GM23338 (cell line): ENCODE data around the gene PBX3. TPM values are rescaled to one million over a fixed set of nuclear protein-coding genes. Genes with fewer than 3 reads are reported as not detected.

Source experiments
- ATAC-seq: fragments of 200-7000 bp; cut with Tn5 transposase; 3 replicates; pipeline ENCODE4 v1.9.1; 2020
- DNase-seq: peaks from one replicate; pipeline ENCODE4 v3.0.0-alpha.2; 2015; ENCODE audit warnings: low spot score
- H2AFZ ChIP-seq: fragments of 200-600 bp; sonication (generic); 2 replicates; pipeline ENCODE4 v1.8.0; 2016; ENCODE audit warnings: antibody characterized with exemption, mild to moderate bottlenecking, moderate library complexity
- H3F3A ChIP-seq: fragments of 200-600 bp; sonication (generic); replicated peaks from 2 replicates; pipeline ENCODE4 v1.8.0; 2017; ENCODE audit warnings: antibody characterized with exemption, mixed run types, low read depth
- H3K27ac ChIP-seq: fragments of 200-600 bp; sonication (generic); 2 replicates; pipeline ENCODE4 v1.6.1; 2016; ENCODE audit warnings: low read depth
- H3K27me3 ChIP-seq: fragments of 200-600 bp; sonication (generic); 2 replicates; pipeline ENCODE4 v1.8.0; 2016; ENCODE audit warnings: mild to moderate bottlenecking, mixed run types, moderate library complexity; ENCODE audit not compliant: insufficient read depth
- H3K36me3 ChIP-seq: fragments of 200-600 bp; sonication (generic); 2 replicates; pipeline ENCODE4 v1.8.0; 2016; ENCODE audit warnings: mild to moderate bottlenecking; ENCODE audit not compliant: insufficient read depth
- H3K4me1 ChIP-seq: fragments of 200-600 bp; sonication (generic); 2 replicates; pipeline ENCODE4 v1.8.0; 2016; ENCODE audit warnings: mild to moderate bottlenecking, moderate library complexity; ENCODE audit not compliant: insufficient read depth
- H3K4me2 ChIP-seq: fragments of 200-600 bp; sonication (generic); 2 replicates; pipeline ENCODE4 v1.7.1; 2017; ENCODE audit warnings: mixed run types
- H3K4me3 ChIP-seq: fragments of 200-600 bp; sonication (generic); 2 replicates; pipeline ENCODE4 v1.6.1; 2016; ENCODE audit warnings: mixed run types
- H3K79me2 ChIP-seq: fragments of 200-600 bp; sonication (generic); replicated peaks from 2 replicates; pipeline ENCODE4 v1.8.0; 2017; ENCODE audit warnings: mild to moderate bottlenecking; ENCODE audit not compliant: insufficient read depth
- H3K9me2 ChIP-seq: fragments of 200-600 bp; sonication (generic); 2 replicates; pipeline ENCODE4 v1.8.0; 2017; ENCODE audit not compliant: insufficient read depth
- H4K20me1 ChIP-seq: fragments of 200-600 bp; sonication (generic); replicated peaks from 2 replicates; pipeline ENCODE4 v1.8.0; 2017; ENCODE audit warnings: mild to moderate bottlenecking; ENCODE audit not compliant: insufficient read depth
- H3K27ac Mint-ChIP-seq: 2 replicates; pipeline ENCODE4 v1.8.0; 2020; ENCODE audit warnings: inconsistent platforms, mild to moderate bottlenecking, moderate library complexity, mixed read lengths
- H3K27me3 Mint-ChIP-seq: 3 replicates; pipeline ENCODE4 v1.8.0; 2022; ENCODE audit warnings: low read depth, mild to moderate bottlenecking, moderate library complexity, mixed read lengths, inconsistent platforms; ENCODE audit not compliant: insufficient read depth, poor library complexity
- H3K36me3 Mint-ChIP-seq: 3 replicates; pipeline ENCODE4 v1.8.0; 2021; ENCODE audit warnings: low read depth, mild to moderate bottlenecking, inconsistent platforms, moderate library complexity, mixed read lengths
- H3K4me1 Mint-ChIP-seq: 3 replicates; pipeline ENCODE4 v1.8.0; 2020; ENCODE audit warnings: mild to moderate bottlenecking, inconsistent platforms, mixed read lengths
- H3K4me3 Mint-ChIP-seq: 3 replicates; pipeline ENCODE4 v1.8.0; 2021; ENCODE audit warnings: moderate library complexity, mild to moderate bottlenecking, inconsistent platforms, mixed read lengths
- H3K9me3 Mint-ChIP-seq: 3 replicates; pipeline ENCODE4 v1.8.0; 2020; ENCODE audit warnings: moderate library complexity, mild to moderate bottlenecking, inconsistent platforms, mixed read lengths
- EZH2 ChIP-seq: fragments of 200-600 bp; sonication (generic); IDR thresholded peaks from one replicate; pipeline ENCODE4 v1.8.0; 2017; ENCODE audit warnings: antibody characterized with exemption, mild to moderate bottlenecking, low read depth; ENCODE audit not compliant: unreplicated experiment
- polyA plus RNA-seq: library from polyadenylated mRNA; unstranded; fragments of >200 nt; fragmentation: Nextera tagmentation; extraction: Ambion mirVana; gene quantifications from 2 replicates; pipeline ENCODE4 v1.2.1, GENCODE V29; 2016
- total RNA-seq: library from RNA; depleted of rRNA; stranded (reverse); fragments of >200 nt; shearing (Covaris generic); gene quantifications from 2 replicates; pipeline ENCODE4 v1.2.3, GENCODE V29; 2014
- TF ChIP-seq, protein P1 (sequence below): fragments of 250-450 bp; sonication (Bioruptor Pico); IDR thresholded peaks from 2 replicates; pipeline ENCODE4 v1.5.0; 2020; ENCODE audit warnings: mild to moderate bottlenecking, moderate library complexity
- TF ChIP-seq, protein P2 (sequence below), 2 experiments: fragments of 200-600 bp in 1 of 2; sonication (generic) in 1 of 2; conservative IDR thresholded peaks; 2 replicates each; pipeline versions ENCODE4 v1.5.1 to v1.6.1; 2016 to 2017; ENCODE audit warnings: antibody characterized with exemption in 2 of 2, low read depth in 2 of 2, mild to moderate bottlenecking in 2 of 2, moderate library complexity in 1 of 2

The PBX3 gene
- total and polyA plus RNA-seq, 2 experiments from 2014 or later: 28.9 to 50.5 TPM

DNA sequence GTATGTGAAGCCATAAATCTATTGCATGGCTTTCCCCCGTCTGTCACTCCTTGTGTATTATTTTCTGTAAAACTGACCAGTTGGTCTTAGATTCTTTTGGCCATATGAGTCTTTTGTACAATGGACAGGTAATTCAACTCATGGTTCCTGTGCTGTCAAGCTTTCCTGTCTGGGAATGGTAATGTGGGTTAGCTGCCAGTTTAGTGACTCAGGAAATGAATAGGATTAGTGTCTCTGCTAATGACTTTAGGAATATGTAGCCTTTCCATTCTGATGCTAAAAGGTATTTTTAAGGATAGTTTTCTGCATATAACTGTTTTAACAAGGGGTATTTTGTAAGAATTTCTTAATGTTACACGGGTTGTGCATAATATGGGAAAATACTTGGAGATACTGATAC lies 182.7 kb downstream of the PBX3 start (continued):
- TF ChIP-seq, protein P1, sequence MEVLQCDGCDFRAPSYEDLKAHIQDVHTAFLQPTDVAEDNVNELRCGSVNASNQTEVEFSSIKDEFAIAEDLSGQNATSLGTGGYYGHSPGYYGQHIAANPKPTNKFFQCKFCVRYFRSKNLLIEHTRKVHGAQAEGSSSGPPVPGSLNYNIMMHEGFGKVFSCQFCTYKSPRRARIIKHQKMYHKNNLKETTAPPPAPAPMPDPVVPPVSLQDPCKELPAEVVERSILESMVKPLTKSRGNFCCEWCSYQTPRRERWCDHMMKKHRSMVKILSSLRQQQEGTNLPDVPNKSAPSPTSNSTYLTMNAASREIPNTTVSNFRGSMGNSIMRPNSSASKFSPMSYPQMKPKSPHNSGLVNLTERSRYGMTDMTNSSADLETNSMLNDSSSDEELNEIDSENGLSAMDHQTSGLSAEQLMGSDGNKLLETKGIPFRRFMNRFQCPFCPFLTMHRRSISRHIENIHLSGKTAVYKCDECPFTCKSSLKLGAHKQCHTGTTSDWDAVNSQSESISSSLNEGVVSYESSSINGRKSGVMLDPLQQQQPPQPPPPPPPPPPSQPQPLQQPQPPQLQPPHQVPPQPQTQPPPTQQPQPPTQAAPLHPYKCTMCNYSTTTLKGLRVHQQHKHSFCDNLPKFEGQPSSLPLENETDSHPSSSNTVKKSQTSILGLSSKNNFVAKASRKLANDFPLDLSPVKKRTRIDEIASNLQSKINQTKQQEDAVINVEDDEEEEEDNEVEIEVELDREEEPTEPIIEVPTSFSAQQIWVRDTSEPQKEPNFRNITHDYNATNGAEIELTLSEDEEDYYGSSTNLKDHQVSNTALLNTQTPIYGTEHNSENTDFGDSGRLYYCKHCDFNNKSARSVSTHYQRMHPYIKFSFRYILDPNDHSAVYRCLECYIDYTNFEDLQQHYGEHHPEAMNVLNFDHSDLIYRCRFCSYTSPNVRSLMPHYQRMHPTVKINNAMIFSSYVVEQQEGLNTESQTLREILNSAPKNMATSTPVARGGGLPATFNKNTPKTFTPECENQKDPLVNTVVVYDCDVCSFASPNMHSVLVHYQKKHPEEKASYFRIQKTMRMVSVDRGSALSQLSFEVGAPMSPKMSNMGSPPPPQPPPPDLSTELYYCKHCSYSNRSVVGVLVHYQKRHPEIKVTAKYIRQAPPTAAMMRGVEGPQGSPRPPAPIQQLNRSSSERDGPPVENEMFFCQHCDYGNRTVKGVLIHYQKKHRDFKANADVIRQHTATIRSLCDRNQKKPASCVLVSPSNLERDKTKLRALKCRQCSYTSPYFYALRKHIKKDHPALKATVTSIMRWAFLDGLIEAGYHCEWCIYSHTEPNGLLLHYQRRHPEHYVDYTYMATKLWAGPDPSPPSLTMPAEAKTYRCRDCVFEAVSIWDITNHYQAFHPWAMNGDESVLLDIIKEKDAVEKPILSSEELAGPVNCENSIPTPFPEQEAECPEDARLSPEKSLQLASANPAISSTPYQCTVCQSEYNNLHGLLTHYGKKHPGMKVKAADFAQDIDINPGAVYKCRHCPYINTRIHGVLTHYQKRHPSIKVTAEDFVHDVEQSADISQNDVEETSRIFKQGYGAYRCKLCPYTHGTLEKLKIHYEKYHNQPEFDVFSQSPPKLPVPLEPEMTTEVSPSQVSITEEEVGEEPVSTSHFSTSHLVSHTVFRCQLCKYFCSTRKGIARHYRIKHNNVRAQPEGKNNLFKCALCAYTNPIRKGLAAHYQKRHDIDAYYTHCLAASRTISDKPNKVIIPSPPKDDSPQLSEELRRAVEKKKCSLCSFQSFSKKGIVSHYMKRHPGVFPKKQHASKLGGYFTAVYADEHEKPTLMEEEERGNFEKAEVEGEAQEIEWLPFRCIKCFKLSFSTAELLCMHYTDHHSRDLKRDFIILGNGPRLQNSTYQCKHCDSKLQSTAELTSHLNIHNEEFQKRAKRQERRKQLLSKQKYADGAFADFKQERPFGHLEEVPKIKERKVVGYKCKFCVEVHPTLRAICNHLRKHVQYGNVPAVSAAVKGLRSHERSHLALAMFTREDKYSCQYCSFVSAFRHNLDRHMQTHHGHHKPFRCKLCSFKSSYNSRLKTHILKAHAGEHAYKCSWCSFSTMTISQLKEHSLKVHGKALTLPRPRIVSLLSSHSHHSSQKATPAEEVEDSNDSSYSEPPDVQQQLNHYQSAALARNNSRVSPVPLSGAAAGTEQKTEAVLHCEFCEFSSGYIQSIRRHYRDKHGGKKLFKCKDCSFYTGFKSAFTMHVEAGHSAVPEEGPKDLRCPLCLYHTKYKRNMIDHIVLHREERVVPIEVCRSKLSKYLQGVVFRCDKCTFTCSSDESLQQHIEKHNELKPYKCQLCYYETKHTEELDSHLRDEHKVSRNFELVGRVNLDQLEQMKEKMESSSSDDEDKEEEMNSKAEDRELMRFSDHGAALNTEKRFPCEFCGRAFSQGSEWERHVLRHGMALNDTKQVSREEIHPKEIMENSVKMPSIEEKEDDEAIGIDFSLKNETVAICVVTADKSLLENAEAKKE (CRISPR knock-in tag): no peak
- TF ChIP-seq, protein P2, sequence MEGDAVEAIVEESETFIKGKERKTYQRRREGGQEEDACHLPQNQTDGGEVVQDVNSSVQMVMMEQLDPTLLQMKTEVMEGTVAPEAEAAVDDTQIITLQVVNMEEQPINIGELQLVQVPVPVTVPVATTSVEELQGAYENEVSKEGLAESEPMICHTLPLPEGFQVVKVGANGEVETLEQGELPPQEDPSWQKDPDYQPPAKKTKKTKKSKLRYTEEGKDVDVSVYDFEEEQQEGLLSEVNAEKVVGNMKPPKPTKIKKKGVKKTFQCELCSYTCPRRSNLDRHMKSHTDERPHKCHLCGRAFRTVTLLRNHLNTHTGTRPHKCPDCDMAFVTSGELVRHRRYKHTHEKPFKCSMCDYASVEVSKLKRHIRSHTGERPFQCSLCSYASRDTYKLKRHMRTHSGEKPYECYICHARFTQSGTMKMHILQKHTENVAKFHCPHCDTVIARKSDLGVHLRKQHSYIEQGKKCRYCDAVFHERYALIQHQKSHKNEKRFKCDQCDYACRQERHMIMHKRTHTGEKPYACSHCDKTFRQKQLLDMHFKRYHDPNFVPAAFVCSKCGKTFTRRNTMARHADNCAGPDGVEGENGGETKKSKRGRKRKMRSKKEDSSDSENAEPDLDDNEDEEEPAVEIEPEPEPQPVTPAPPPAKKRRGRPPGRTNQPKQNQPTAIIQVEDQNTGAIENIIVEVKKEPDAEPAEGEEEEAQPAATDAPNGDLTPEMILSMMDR (conservative IDR thresholded peaks at IDR 0.05; ENCODE audit: low read depth in 2 of 2): no peak

DNA sequence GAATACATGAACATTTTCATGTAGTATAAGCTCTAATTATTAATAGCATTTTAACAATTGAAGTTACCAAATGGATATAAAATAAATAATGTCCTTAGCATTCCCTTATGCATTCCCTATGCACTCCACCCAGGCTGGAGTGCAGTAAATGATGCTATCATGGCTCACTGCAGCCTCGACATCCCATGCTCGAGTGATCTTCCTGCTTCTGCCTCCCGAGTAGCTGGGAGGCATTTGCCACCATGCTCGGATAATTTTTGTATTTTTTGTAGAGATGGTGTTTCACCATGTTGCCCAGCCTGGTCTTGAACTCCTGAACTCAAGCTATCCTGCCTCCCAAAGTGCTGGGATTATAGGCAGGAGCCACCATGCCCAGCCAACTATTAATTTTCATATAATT lies 184.0 kb downstream of the PBX3 start:
- Histone ChIP-seq H3K4me1 (peaks cover 6% of the 10 kb centered on the region), H3K4me3 (no peak overlapping the region), H3K79me2 (0 out of 2 replicates have a peak, but pooled peaks cover 2% of the 10 kb centered on the region), H2AFZ (no peak overlapping the region), H4K20me1 (no peaks in the 10 kb centered on the region), H3K4me2 (no peak overlapping the region), H3F3A (no peaks in the 10 kb centered on the region), H3K36me3 (peaks cover 1% of the 10 kb centered on the region; the same call in 1 of the 2 replicates), H3K9me2 (no peaks in the 10 kb centered on the region), H3K27me3 (no peaks in the 10 kb centered on the region), H3K27ac (0 out of 2 replicates have a peak overlapping the region, but pooled peaks have one; percentile 29)
- Mint-ChIP-seq H3K36me3 (peaks cover 5% of the 10 kb centered on the region; the same call in 1 of the 3 replicates), H3K9me3 (no peaks in the 10 kb centered on the region), H3K27me3 (no peaks in the 10 kb centered on the region), H3K4me1 (peaks cover 15% of the 10 kb centered on the region), H3K4me3 (no peak overlapping the region), H3K27ac (no peak overlapping the region)
- ATAC-seq (no peak), DNase-seq (no peak)
- TF ChIP-seq EZH2: no peak
